ENCODE results near the gene GBF1. TPM values are rescaled to one million over a fixed set of nuclear protein-coding genes. Genes with fewer than 3 reads are reported as not detected.
A peak's percentile ranks its signal among the peaks of the same experiment; 100 is the strongest.

Gene GBF1
- total RNA-seq, 1 experiment from 2014 or later = 23.7 TPM

GRCh38 chr10:102408131-102408727 lies 162.9 kb downstream of the GBF1 start:
- Histone ChIP-seq H3K23me2 (ENCODE audit: insufficient read length, low read depth, low read length, poor library complexity, severe bottlenecking) (peaks cover 3% of the 10 kb centered on the region), H3K27ac (ENCODE audit: insufficient read length, low read depth, low read length) (no peak overlapping the region), H3K23ac (ENCODE audit: insufficient read length, low read depth, low read length) (no peak overlapping the region), H3K27me3 (ENCODE audit: insufficient read depth, low read length) (peaks cover 27% of the 10 kb centered on the region; the same call in 1 of the 2 replicates), H3K14ac (ENCODE audit: insufficient read depth, low read length) (no peak overlapping the region), H3K56ac (ENCODE audit: insufficient read length, low read depth, low read length) (no peak overlapping the region), H4K5ac (ENCODE audit: insufficient read length, low read depth, low read length) (no peak overlapping the region), H3T11ph (ENCODE audit: low read length) (no peak overlapping the region), H4K8ac (replicated peaks; ENCODE audit: insufficient read length, low read depth, low read length) (no peak overlapping the region), H2BK5ac (ENCODE audit: insufficient read length, low read length) (no peak overlapping the region), H3K4me2 (ENCODE audit: insufficient read depth, insufficient read length, low read length) (peak overlapping the region; percentile 22), H3K4ac (ENCODE audit: low read depth, low read length) (no peak overlapping the region), H2AFZ (ENCODE audit: low read length) (no peak overlapping the region), H3K9me3 (ENCODE audit: control insufficient read depth, low read depth, low read length) (no peaks in the 10 kb centered on the region), H2BK12ac (ENCODE audit: insufficient read length, low read depth, low read length) (no peak overlapping the region), H3K4me1 (ENCODE audit: insufficient read depth, low read length) (peaks cover 3% of the 10 kb centered on the region; the same call in 1 of the 2 replicates), H4K91ac (ENCODE audit: insufficient read length, low read depth, low read length) (no peak overlapping the region), H3K79me2 (ENCODE audit: insufficient read depth, low read length) (no peaks in the 10 kb centered on the region), H2BK15ac (ENCODE audit: low read depth, low read length) (no peak overlapping the region), H3K79me1 (ENCODE audit: insufficient read depth, low read depth, low read length, poor library complexity, severe bottlenecking) (no peaks in the 10 kb centered on the region), H2AK5ac (ENCODE audit: insufficient read length, low read length) (no peak overlapping the region), H3K9ac (ENCODE audit: extremely low read depth, insufficient read length, low read length) (no peak overlapping the region), H3K18ac (ENCODE audit: insufficient read length, low read depth, low read length) (no peak overlapping the region), H4K20me1 (ENCODE audit: control insufficient read depth, insufficient read depth, insufficient read length) (peaks cover 2% of the 10 kb centered on the region), H2BK20ac (ENCODE audit: low read depth, low read length, poor library complexity, severe bottlenecking) (no peak overlapping the region), H2BK120ac (ENCODE audit: low read depth, low read length, poor library complexity, severe bottlenecking) (no peak overlapping the region)
- Mint-ChIP-seq H3K4me3 (peak overlapping the region; percentile 45 to 72), H3K27ac (no peak overlapping the region), H3K27me3 (ENCODE audit: low read depth) (peaks cover 81% of the 10 kb centered on the region), H3K36me3 (ENCODE audit: insufficient read depth in 1 of 3, low read depth in 3 of 3) (peaks cover 0 to 2% (median 2%) of the 10 kb centered on the region in 3 experiments; a peak in 2 of 7 replicates), H3K4me1 (peaks cover 23 to 32% of the 10 kb centered on the region in 2 experiments), H3K9me3 (peaks cover 0 to 4% of the 10 kb centered on the region in 2 experiments; a peak in 1 of 5 replicates)
- no peak for DNase-seq
- WGBS (ENCODE audit: extremely low coverage, insufficient read length, low lambda C conversion rate) = no CpG with 5 or more reads among the region's 14 CpGs
- TF ChIP-seq, protein P1, sequence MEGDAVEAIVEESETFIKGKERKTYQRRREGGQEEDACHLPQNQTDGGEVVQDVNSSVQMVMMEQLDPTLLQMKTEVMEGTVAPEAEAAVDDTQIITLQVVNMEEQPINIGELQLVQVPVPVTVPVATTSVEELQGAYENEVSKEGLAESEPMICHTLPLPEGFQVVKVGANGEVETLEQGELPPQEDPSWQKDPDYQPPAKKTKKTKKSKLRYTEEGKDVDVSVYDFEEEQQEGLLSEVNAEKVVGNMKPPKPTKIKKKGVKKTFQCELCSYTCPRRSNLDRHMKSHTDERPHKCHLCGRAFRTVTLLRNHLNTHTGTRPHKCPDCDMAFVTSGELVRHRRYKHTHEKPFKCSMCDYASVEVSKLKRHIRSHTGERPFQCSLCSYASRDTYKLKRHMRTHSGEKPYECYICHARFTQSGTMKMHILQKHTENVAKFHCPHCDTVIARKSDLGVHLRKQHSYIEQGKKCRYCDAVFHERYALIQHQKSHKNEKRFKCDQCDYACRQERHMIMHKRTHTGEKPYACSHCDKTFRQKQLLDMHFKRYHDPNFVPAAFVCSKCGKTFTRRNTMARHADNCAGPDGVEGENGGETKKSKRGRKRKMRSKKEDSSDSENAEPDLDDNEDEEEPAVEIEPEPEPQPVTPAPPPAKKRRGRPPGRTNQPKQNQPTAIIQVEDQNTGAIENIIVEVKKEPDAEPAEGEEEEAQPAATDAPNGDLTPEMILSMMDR (conservative IDR thresholded peaks at IDR 0.05) = no peak
